Glutamatergic neuron (in vitro differentiated cells): ENCODE measurements around the gene WDR76. TPM values are rescaled to one million over a fixed set of nuclear protein-coding genes. Genes with fewer than 3 reads are reported as not detected.
"Not testable (repeated sequence)": the region's sequence is repeated elsewhere in the genome, so short reads cannot be mapped to it uniquely, and the experiment has no call there.

Experiments
- DNase-seq: peaks from one replicate; pipeline ENCODE4 v3.0.0; 2022
- H3K27ac Mint-ChIP-seq: one replicate; pipeline ENCODE4 v1.8.0; 2020; ENCODE audit warnings: mild to moderate bottlenecking, mixed read lengths, inconsistent platforms; ENCODE audit not compliant: unreplicated experiment
- H3K27me3 Mint-ChIP-seq: one replicate; pipeline ENCODE4 v1.8.0; 2020; ENCODE audit warnings: mild to moderate bottlenecking, moderate library complexity, mixed read lengths, inconsistent platforms; ENCODE audit not compliant: unreplicated experiment
- H3K36me3 Mint-ChIP-seq: one replicate; pipeline ENCODE4 v1.8.0; 2020; ENCODE audit warnings: mild to moderate bottlenecking, mixed read lengths, inconsistent platforms; ENCODE audit not compliant: unreplicated experiment
- H3K4me1 Mint-ChIP-seq: one replicate; pipeline ENCODE4 v1.8.0; 2020; ENCODE audit warnings: mild to moderate bottlenecking, low read depth, mixed read lengths, inconsistent platforms; ENCODE audit not compliant: unreplicated experiment
- H3K4me3 Mint-ChIP-seq: one replicate; pipeline ENCODE4 v1.8.0; 2020; ENCODE audit warnings: mild to moderate bottlenecking, mixed read lengths, inconsistent platforms; ENCODE audit not compliant: unreplicated experiment
- H3K9me3 Mint-ChIP-seq: one replicate; pipeline ENCODE4 v1.8.0; 2020; ENCODE audit warnings: mild to moderate bottlenecking, moderate library complexity, mixed read lengths, inconsistent platforms; ENCODE audit not compliant: unreplicated experiment
- total RNA-seq: library from RNA; stranded (reverse); fragmentation: NEBNext Ultra II Directional; extraction: Animal tissue kit (Norgen Biotek cat#: 25700); gene quantifications from one replicate; pipeline ENCODE4 v1.2.1, GENCODE V29; 2021; ENCODE audit not compliant: unreplicated experiment
- TF ChIP-seq, protein P1 (sequence below): fragments of 200-600 bp; sonication (generic); IDR thresholded peaks from one replicate; pipeline ENCODE4 v1.5.0; 2021; ENCODE audit not compliant: partially characterized antibody, unreplicated experiment

The WDR76 gene
- total RNA-seq, 1 donor from 2014 or later, result 4.7 TPM

GRCh38 chr15:43845421-43845820, 18.6 kb downstream of the WDR76 start:
- Mint-ChIP-seq H3K36me3 (no peaks in the 10 kb centered on the region), H3K27ac (no peak overlapping the region), H3K9me3 (no peaks in the 10 kb centered on the region), H3K4me1 (no peaks in the 10 kb centered on the region), H3K4me3 (no peak overlapping the region), H3K27me3 (no peaks in the 10 kb centered on the region)
- no peak for DNase-seq
- TF ChIP-seq, protein P1, sequence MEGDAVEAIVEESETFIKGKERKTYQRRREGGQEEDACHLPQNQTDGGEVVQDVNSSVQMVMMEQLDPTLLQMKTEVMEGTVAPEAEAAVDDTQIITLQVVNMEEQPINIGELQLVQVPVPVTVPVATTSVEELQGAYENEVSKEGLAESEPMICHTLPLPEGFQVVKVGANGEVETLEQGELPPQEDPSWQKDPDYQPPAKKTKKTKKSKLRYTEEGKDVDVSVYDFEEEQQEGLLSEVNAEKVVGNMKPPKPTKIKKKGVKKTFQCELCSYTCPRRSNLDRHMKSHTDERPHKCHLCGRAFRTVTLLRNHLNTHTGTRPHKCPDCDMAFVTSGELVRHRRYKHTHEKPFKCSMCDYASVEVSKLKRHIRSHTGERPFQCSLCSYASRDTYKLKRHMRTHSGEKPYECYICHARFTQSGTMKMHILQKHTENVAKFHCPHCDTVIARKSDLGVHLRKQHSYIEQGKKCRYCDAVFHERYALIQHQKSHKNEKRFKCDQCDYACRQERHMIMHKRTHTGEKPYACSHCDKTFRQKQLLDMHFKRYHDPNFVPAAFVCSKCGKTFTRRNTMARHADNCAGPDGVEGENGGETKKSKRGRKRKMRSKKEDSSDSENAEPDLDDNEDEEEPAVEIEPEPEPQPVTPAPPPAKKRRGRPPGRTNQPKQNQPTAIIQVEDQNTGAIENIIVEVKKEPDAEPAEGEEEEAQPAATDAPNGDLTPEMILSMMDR, result no peak

DNA sequence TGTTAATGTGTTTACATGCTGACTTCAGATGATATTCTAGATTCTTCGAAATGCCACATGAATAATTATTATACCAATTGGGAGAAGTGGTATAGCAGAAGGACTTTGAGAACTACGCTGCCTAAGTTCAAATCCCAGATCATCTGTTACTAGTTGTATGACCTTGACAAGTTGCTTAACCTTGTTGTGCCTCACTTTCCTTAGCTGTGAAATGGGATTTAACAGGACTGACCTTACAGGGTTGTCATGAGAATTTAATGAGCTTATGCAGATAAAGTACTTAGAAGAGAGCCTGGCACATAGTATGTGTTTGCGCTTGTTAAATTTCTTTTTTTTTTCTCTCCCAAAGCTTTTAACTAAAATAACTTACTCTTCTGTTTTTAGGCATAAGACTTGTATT, 24.4 kb downstream of the WDR76 start:
- Mint-ChIP-seq H3K27me3 (no peaks in the 10 kb centered on the region), H3K4me3 (no peak overlapping the region), H3K4me1 (no peaks in the 10 kb centered on the region), H3K27ac (no peak overlapping the region), H3K9me3 (no peaks in the 10 kb centered on the region), H3K36me3 (no peaks in the 10 kb centered on the region)
- DNase-seq, result no peak
- TF ChIP-seq, protein P1, result no peak

DNA sequence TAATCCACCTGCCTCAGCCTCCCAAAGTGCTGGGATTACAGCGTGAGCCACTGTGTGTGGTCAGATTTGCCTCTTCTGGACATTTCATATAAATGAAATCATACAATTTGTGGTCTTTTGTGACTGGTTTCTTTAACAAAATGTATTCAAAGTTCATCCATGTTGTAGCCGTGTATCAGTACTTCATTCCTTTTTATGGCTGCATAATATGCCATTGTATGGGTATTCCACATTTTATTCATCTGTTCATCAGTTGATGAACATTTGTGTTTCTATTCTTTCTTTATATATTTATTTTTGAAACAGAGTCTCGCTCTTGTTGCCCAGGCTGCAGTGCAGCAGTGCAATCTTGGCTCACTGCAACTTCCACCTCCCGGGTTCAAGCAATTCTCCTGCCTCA, 25.8 kb downstream of the WDR76 start:
- Mint-ChIP-seq H3K36me3 (no peaks in the 10 kb centered on the region), H3K27me3 (no peaks in the 10 kb centered on the region), H3K9me3 (no peaks in the 10 kb centered on the region), H3K4me3 (no peak overlapping the region), H3K27ac (no peak overlapping the region), H3K4me1 (no peaks in the 10 kb centered on the region)
- TF ChIP-seq, protein P1, result no peak
- DNase-seq, result no peak

- Mint-ChIP-seq H3K36me3 (no peaks in the 10 kb centered on the region), H3K4me3 (no peak overlapping the region), H3K9me3 (no peaks in the 10 kb centered on the region), H3K27ac (no peak overlapping the region), H3K27me3 (no peaks in the 10 kb centered on the region), H3K4me1 (no peaks in the 10 kb centered on the region)
- TF ChIP-seq, protein P1, result no peak
- DNase-seq, result no peak
These were observed 28.0 kb downstream of the WDR76 start for GRCh38 chr15:43854801-43855200.

- Mint-ChIP-seq H3K9me3 (no peaks in the 10 kb centered on the region), H3K27ac (no peak overlapping the region), H3K27me3 (no peaks in the 10 kb centered on the region), H3K4me3 (no peak overlapping the region), H3K4me1 (no peaks in the 10 kb centered on the region), H3K36me3 (no peaks in the 10 kb centered on the region)
- TF ChIP-seq, protein P1, result no peak
- DNase-seq, result no peak
These were observed 32.7 kb downstream of the WDR76 start for GRCh38 chr15:43859546-43859945.

GRCh38 chr15:43866636-43867035, 39.8 kb downstream of the WDR76 start:
- not testable (repeated sequence) for H3K36me3 Mint-ChIP-seq, H3K4me1 Mint-ChIP-seq, H3K27me3 Mint-ChIP-seq, DNase-seq, H3K4me3 Mint-ChIP-seq, H3K9me3 Mint-ChIP-seq, H3K27ac Mint-ChIP-seq
